ENCODE results near the gene FETUB. TPM values are rescaled to one million over a fixed set of nuclear protein-coding genes. Genes with fewer than 3 reads are reported as not detected.

Gene FETUB
- not detected for total RNA-seq

GRCh38 chr3:186639778-186640472 lies at the start of gene FETUB:
Gene FETUB (plus strand): TSS chr3:186640399. CDS start chr3:186640461, 62 bp downstream.
- no peak for ATAC-seq (ENCODE audit: low read depth)
- Mint-ChIP-seq H3K4me3 (no peak within 1 kb of the TSS), H3K36me3 (no peaks in the 10 kb centered on the region), H3K4me1 (peaks cover 8% of the 10 kb centered on the region), H3K9me3 (no peaks in the 10 kb centered on the region), H3K27me3 (peaks cover 12% of the 10 kb centered on the region), H3K27ac (no peak within 1 kb of the TSS)
- DNase-seq: no peak
- POLR2A ChIA-PET: no interaction called here

GRCh38 chr3:186590580-186591295 lies 49.5 kb upstream of the FETUB start:
- Mint-ChIP-seq H3K27ac (no peak overlapping the region), H3K9me3 (no peaks in the 10 kb centered on the region), H3K4me1 (peaks cover 18% of the 10 kb centered on the region), H3K4me3 (no peak overlapping the region), H3K36me3 (peaks cover under 1% of the 10 kb centered on the region), H3K27me3 (no peaks in the 10 kb centered on the region)
- no peak for DNase-seq
- POLR2A ChIA-PET: interaction anchor here (1.5 kb wide), 1 partner anchor 193 kb away, joined by 5 read pairs; the partner anchor contains the start of gene EIF4A2
- no peak for ATAC-seq (ENCODE audit: low read depth)

GRCh38 chr3:186592682-186593081 lies 47.5 kb upstream of the FETUB start:
- Mint-ChIP-seq H3K4me3 (no peak overlapping the region), H3K27me3 (no peaks in the 10 kb centered on the region), H3K4me1 (peaks cover 18% of the 10 kb centered on the region), H3K36me3 (no peaks in the 10 kb centered on the region), H3K9me3 (no peaks in the 10 kb centered on the region), H3K27ac (no peak overlapping the region)
- ATAC-seq (ENCODE audit: low read depth): no peak
- POLR2A ChIA-PET: no interaction called here
- no peak for DNase-seq

GRCh38 chr3:186593862-186594261 lies 46.3 kb upstream of the FETUB start:
- Mint-ChIP-seq H3K4me3 (no peak overlapping the region), H3K27ac (no peak overlapping the region), H3K27me3 (no peaks in the 10 kb centered on the region), H3K9me3 (no peaks in the 10 kb centered on the region), H3K4me1 (peaks cover 11% of the 10 kb centered on the region), H3K36me3 (no peaks in the 10 kb centered on the region)
- ATAC-seq (ENCODE audit: low read depth) (no peak), DNase-seq (no peak)
- POLR2A ChIA-PET: no interaction called here

- DNase-seq (no peak), ATAC-seq (ENCODE audit: low read depth) (no peak)
- H3K36me3 Mint-ChIP-seq: no peaks in the 10 kb centered on the region
- POLR2A ChIA-PET: no interaction called here
- H3K4me3 Mint-ChIP-seq: no peak overlapping the region
- peaks cover 9% of the 10 kb centered on the region for H3K4me1 Mint-ChIP-seq
- H3K27me3 Mint-ChIP-seq: no peaks in the 10 kb centered on the region
- no peaks in the 10 kb centered on the region for H3K9me3 Mint-ChIP-seq
- H3K27ac Mint-ChIP-seq: no peak overlapping the region
Measured at GRCh38 chr3:186594591-186595113, 45.5 kb upstream of the FETUB start.

- ATAC-seq (ENCODE audit: low read depth) (no peak), DNase-seq (no peak)
- Mint-ChIP-seq H3K4me1 (peaks cover 1% of the 10 kb centered on the region), H3K36me3 (no peaks in the 10 kb centered on the region), H3K27me3 (no peaks in the 10 kb centered on the region), H3K9me3 (no peaks in the 10 kb centered on the region), H3K27ac (no peak overlapping the region), H3K4me3 (no peak overlapping the region)
- POLR2A ChIA-PET: no interaction called here
Measured at GRCh38 chr3:186596568-186597287, 43.5 kb upstream of the FETUB start.

GRCh38 chr3:186598108-186598784 lies 42.0 kb upstream of the FETUB start:
- peaks cover 1% of the 10 kb centered on the region for H3K4me1 Mint-ChIP-seq
- POLR2A ChIA-PET: interaction anchor here (0.7 kb wide), 1 partner anchor 32 kb away, joined by 5 read pairs; no protein-coding TSS in a partner anchor

GRCh38 chr3:186598794-186599141 lies 41.4 kb upstream of the FETUB start:
- Mint-ChIP-seq H3K27me3 (peaks cover 2% of the 10 kb centered on the region), H3K36me3 (no peaks in the 10 kb centered on the region), H3K4me1 (peaks cover 1% of the 10 kb centered on the region), H3K4me3 (no peak overlapping the region), H3K27ac (no peak overlapping the region), H3K9me3 (no peaks in the 10 kb centered on the region)
- POLR2A ChIA-PET: no interaction called here
- no peak for ATAC-seq (ENCODE audit: low read depth)
- no peak for DNase-seq

More at GRCh38 chr3:186598108-186598784, 42.0 kb upstream of the FETUB start:
- Mint-ChIP-seq H3K27me3 (peaks cover 2% of the 10 kb centered on the region), H3K4me3 (no peak overlapping the region), H3K36me3 (no peaks in the 10 kb centered on the region), H3K9me3 (no peaks in the 10 kb centered on the region), H3K27ac (no peak overlapping the region)
- DNase-seq (no peak), ATAC-seq (ENCODE audit: low read depth) (no peak)

GRCh38 chr3:186599142-186599784 lies 40.9 kb upstream of the FETUB start:
- ATAC-seq (ENCODE audit: low read depth) (no peak), DNase-seq (no peak)
- POLR2A ChIA-PET: no interaction called here
- no peaks in the 10 kb centered on the region for H3K36me3 Mint-ChIP-seq
- H3K27me3 Mint-ChIP-seq: peaks cover 2% of the 10 kb centered on the region
- no peak overlapping the region for H3K27ac Mint-ChIP-seq
- no peak overlapping the region for H3K4me3 Mint-ChIP-seq
- peaks cover 1% of the 10 kb centered on the region for H3K4me1 Mint-ChIP-seq
- no peaks in the 10 kb centered on the region for H3K9me3 Mint-ChIP-seq

- ATAC-seq (ENCODE audit: low read depth) (no peak), DNase-seq (no peak)
- Mint-ChIP-seq H3K36me3 (no peaks in the 10 kb centered on the region), H3K4me3 (no peak overlapping the region), H3K27ac (no peak overlapping the region), H3K9me3 (no peaks in the 10 kb centered on the region), H3K27me3 (peaks cover 2% of the 10 kb centered on the region), H3K4me1 (peaks cover 1% of the 10 kb centered on the region)
- POLR2A ChIA-PET: no interaction called here
Measured at GRCh38 chr3:186599785-186600166, 40.4 kb upstream of the FETUB start.

- no peak for DNase-seq
- H3K4me1 Mint-ChIP-seq: peaks cover 1% of the 10 kb centered on the region
- ATAC-seq (ENCODE audit: low read depth): no peak
- no peak overlapping the region for H3K4me3 Mint-ChIP-seq
- H3K27me3 Mint-ChIP-seq: peaks cover 7% of the 10 kb centered on the region
- H3K27ac Mint-ChIP-seq: no peak overlapping the region
- no peaks in the 10 kb centered on the region for H3K36me3 Mint-ChIP-seq
- no peaks in the 10 kb centered on the region for H3K9me3 Mint-ChIP-seq
- POLR2A ChIA-PET: no interaction called here
Measured at GRCh38 chr3:186600896-186601295, 39.3 kb upstream of the FETUB start.

GRCh38 chr3:186603159-186603558 lies 37.0 kb upstream of the FETUB start:
- no peaks in the 10 kb centered on the region for H3K9me3 Mint-ChIP-seq
- no peaks in the 10 kb centered on the region for H3K36me3 Mint-ChIP-seq
- POLR2A ChIA-PET: no interaction called here
- H3K27ac Mint-ChIP-seq: no peak overlapping the region
- peaks cover 1% of the 10 kb centered on the region for H3K4me1 Mint-ChIP-seq
- H3K27me3 Mint-ChIP-seq: peaks cover 7% of the 10 kb centered on the region
- H3K4me3 Mint-ChIP-seq: no peak overlapping the region
- DNase-seq (no peak), ATAC-seq (ENCODE audit: low read depth) (no peak)

- POLR2A ChIA-PET: no interaction called here
- no peak overlapping the region for H3K27ac Mint-ChIP-seq
- peaks cover 12% of the 10 kb centered on the region for H3K27me3 Mint-ChIP-seq
- no peak overlapping the region for H3K4me3 Mint-ChIP-seq
- no peaks in the 10 kb centered on the region for H3K9me3 Mint-ChIP-seq
- DNase-seq (no peak), ATAC-seq (ENCODE audit: low read depth) (no peak)
- peaks cover 1% of the 10 kb centered on the region for H3K4me1 Mint-ChIP-seq
- H3K36me3 Mint-ChIP-seq: no peaks in the 10 kb centered on the region
Measured at GRCh38 chr3:186605078-186605477, 35.1 kb upstream of the FETUB start.
